Measurements from ENCODE around the gene BCL11A.

BCL11A gene

GRCh38 chr2:60560734-60561644, 7.5 kb upstream of the BCL11A start:
- peak; percentile 31; the same call in 1 of the 2 replicates for TF ChIP-seq RAD21 (IDR thresholded peaks at IDR 0.05; ENCODE audit: low read depth)
- no peak for TF ChIP-seq USF1 (IDR thresholded peaks at IDR 0.05)

GRCh38 chr2:60559880-60560279, 6.4 kb upstream of the BCL11A start:
- TF ChIP-seq YY1 (IDR thresholded peaks at IDR 0.05; ENCODE audit: low read depth) (no peak), RAD21 (IDR thresholded peaks at IDR 0.05; ENCODE audit: low read depth) (no peak), NFIC (IDR thresholded peaks at IDR 0.05) (no peak), FOXM1 (IDR thresholded peaks at IDR 0.05; ENCODE audit: borderline replicate concordance, low read depth) (no peak), EGR1 (IDR thresholded peaks at IDR 0.05) (no peak), ZBTB7A (IDR thresholded peaks at IDR 0.05; ENCODE audit: low read depth) (no peak), CREB1 (IDR thresholded peaks at IDR 0.05; ENCODE audit: low read depth) (no peak), USF1 (IDR thresholded peaks at IDR 0.05) (no peak)

GRCh38 chr2:60558536-60558935, 5.1 kb upstream of the BCL11A start:
- no peak for TF ChIP-seq EGR1 (IDR thresholded peaks at IDR 0.05)
- no peak for TF ChIP-seq CEBPB (IDR thresholded peaks at IDR 0.05)
- TF ChIP-seq TCF12 (IDR thresholded peaks at IDR 0.05; ENCODE audit: low read depth): no peak
- TF ChIP-seq REST (IDR thresholded peaks at IDR 0.05; ENCODE audit: low read depth): no peak
- no peak for TF ChIP-seq NFIC (IDR thresholded peaks at IDR 0.05)
- TF ChIP-seq YY1 (IDR thresholded peaks at IDR 0.05; ENCODE audit: low read depth): no peak
- TF ChIP-seq USF1 (IDR thresholded peaks at IDR 0.05): no peak
- TF ChIP-seq EP300 (IDR thresholded peaks at IDR 0.05; ENCODE audit: borderline replicate concordance): no peak
- TF ChIP-seq RAD21 (IDR thresholded peaks at IDR 0.05; ENCODE audit: low read depth): no peak
- TF ChIP-seq MAX (IDR thresholded peaks at IDR 0.05): no peak
- TF ChIP-seq CREB1 (IDR thresholded peaks at IDR 0.05; ENCODE audit: low read depth): no peak
- TF ChIP-seq FOXM1 (IDR thresholded peaks at IDR 0.05; ENCODE audit: borderline replicate concordance, low read depth): no peak

- TF ChIP-seq TCF12 (IDR thresholded peaks at IDR 0.05; ENCODE audit: low read depth): no peak
- no peak for TF ChIP-seq FOXM1 (IDR thresholded peaks at IDR 0.05; ENCODE audit: borderline replicate concordance, low read depth)
- TF ChIP-seq USF1 (IDR thresholded peaks at IDR 0.05): no peak
- no peak for TF ChIP-seq NFIC (IDR thresholded peaks at IDR 0.05)
- TF ChIP-seq CREB1 (IDR thresholded peaks at IDR 0.05; ENCODE audit: low read depth): no peak
- TF ChIP-seq REST (IDR thresholded peaks at IDR 0.05; ENCODE audit: low read depth): no peak
- no peak for TF ChIP-seq TAF1 (IDR thresholded peaks at IDR 0.05; ENCODE audit: low read depth)
- no peak for TF ChIP-seq EP300 (IDR thresholded peaks at IDR 0.05; ENCODE audit: borderline replicate concordance)
- no peak for TF ChIP-seq RAD21 (IDR thresholded peaks at IDR 0.05; ENCODE audit: low read depth)
- TF ChIP-seq CEBPB (IDR thresholded peaks at IDR 0.05): no peak
- TF ChIP-seq ZBTB7A (IDR thresholded peaks at IDR 0.05; ENCODE audit: low read depth): no peak
Observed at GRCh38 chr2:60557486-60557864, 4.0 kb upstream of the BCL11A start.

GRCh38 chr2:60556576-60557485, 3.4 kb upstream of the BCL11A start:
- TF ChIP-seq YY1 (IDR thresholded peaks at IDR 0.05; ENCODE audit: low read depth) (no peak), USF1 (IDR thresholded peaks at IDR 0.05) (no peak), CREB1 (IDR thresholded peaks at IDR 0.05; ENCODE audit: low read depth) (no peak), ZBTB7A (IDR thresholded peaks at IDR 0.05; ENCODE audit: low read depth) (no peak), TCF12 (IDR thresholded peaks at IDR 0.05; ENCODE audit: low read depth) (no peak), REST (IDR thresholded peaks at IDR 0.05; ENCODE audit: low read depth) (no peak), CEBPB (IDR thresholded peaks at IDR 0.05) (no peak), EGR1 (IDR thresholded peaks at IDR 0.05) (no peak), NFIC (IDR thresholded peaks at IDR 0.05) (no peak)

Measured in Ishikawa (cell line).